ENCODE data around the gene MYT1. TPM values are rescaled to one million over a fixed set of nuclear protein-coding genes. Genes with fewer than 3 reads are reported as not detected.

Gene MYT1
- polyA plus RNA-seq, 1 experiment, result not detected

DNA sequence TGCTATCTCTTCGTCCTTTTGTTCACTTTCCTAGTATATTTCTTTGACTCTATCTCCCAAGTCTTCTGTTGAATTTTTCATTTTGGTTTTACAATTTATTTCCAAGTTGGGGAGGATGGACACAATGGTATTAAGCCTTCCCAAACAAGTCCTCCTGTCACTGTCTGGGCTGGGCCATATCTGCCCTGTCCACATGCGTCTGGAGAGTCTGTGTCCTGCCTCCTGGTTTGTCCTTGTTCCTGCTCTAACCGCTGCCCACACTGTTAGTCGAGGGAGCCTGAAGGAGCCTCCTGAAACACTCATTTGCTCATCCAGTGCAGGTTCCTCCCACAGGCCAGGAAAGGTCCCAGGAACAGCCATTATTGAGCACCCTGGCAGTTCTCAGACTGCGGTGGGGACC lies 17.1 kb downstream of the MYT1 start:
- H3K27me3 ChIP-seq (ENCODE audit: control insufficient read depth, insufficient read depth, low read length), result no peaks in the 10 kb centered on the region; the same call in 1 of the 2 replicates
- no peak for TF ChIP-seq CTCF (IDR thresholded peaks at IDR 0.05; ENCODE audit: insufficient read depth, low read depth, low read length)
- no peak overlapping the region for H3K4me3 ChIP-seq (ENCODE audit: low read depth, low read length)
- POLR2A ChIA-PET, result no interaction called here
- no peaks in the 10 kb centered on the region for H3K36me3 ChIP-seq (ENCODE audit: control insufficient read depth, insufficient read depth, low read length)
- DNase-seq (ENCODE audit: low read depth), result no peak
- CTCF ChIA-PET, result no interaction called here

GRCh38 chr20:64182146-64182865 lies 18.1 kb downstream of the MYT1 start:
- no peak overlapping the region for H3K4me3 ChIP-seq (ENCODE audit: low read depth, low read length)
- ChIA-PET CTCF (interaction anchor here (3.0 kb wide), 1 partner anchor 13 kb away, joined by 7 read pairs; no protein-coding TSS in a partner anchor), POLR2A (no interaction called here)
- TF ChIP-seq CTCF (IDR thresholded peaks at IDR 0.05; ENCODE audit: insufficient read depth, low read depth, low read length), result no peak
- H3K27me3 ChIP-seq (ENCODE audit: control insufficient read depth, insufficient read depth, low read length), result no peaks in the 10 kb centered on the region; the same call in 1 of the 2 replicates
- H3K36me3 ChIP-seq (ENCODE audit: control insufficient read depth, insufficient read depth, low read length), result no peaks in the 10 kb centered on the region
- no peak for DNase-seq (ENCODE audit: low read depth)

DNA sequence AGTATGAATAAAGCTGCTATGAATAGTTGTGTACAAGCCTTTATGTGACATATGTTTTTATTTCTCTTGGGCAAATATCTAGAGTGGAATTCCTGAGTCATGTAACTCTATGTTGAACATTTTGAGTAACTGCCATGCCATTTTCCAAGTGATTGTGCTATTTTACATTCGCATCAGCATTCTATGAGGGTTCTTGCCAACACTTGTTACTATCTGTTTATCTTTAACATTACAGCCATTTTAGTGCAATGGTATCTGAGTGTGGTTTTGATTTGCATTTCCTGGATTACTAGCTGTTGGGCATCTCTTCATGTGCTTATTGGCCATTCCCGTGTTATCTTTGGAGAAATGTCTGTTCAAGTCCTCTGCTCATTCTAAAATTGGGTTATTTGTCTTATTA lies 19.1 kb downstream of the MYT1 start:
- TF ChIP-seq CTCF (IDR thresholded peaks at IDR 0.05; ENCODE audit: insufficient read depth, low read depth, low read length), result no peak
- DNase-seq (ENCODE audit: low read depth), result no peak
- CTCF ChIA-PET, result interaction anchor here (3.0 kb wide), 1 partner anchor 12 kb away, joined by 7 read pairs; no protein-coding TSS in a partner anchor
- no peak overlapping the region for H3K4me3 ChIP-seq (ENCODE audit: low read depth, low read length)
- POLR2A ChIA-PET, result no interaction called here
- no peaks in the 10 kb centered on the region; the same call in 1 of the 2 replicates for H3K27me3 ChIP-seq (ENCODE audit: control insufficient read depth, insufficient read depth, low read length)
- no peaks in the 10 kb centered on the region for H3K36me3 ChIP-seq (ENCODE audit: control insufficient read depth, insufficient read depth, low read length)

DNA sequence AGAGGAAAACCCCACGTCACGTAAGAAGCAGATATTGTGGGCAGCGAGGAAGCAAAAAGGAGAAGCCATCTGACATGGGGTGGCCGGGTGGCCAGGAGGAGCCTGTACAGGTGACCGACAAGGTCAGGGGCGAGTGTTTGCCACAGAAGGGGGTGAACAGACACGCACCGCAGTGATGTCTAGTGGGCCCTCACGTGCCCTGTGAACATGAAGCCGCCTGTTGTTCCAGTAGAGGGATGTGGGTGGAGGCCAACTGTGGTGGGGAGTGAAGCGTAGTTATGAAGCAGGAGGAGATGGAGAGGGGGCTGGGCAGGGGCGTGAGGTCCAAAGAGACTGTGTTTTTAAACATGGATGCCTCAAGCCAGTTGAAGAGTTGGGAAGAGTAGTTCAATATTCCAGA lies 20.5 kb downstream of the MYT1 start:
- DNase-seq (ENCODE audit: low read depth), result no peak
- Histone ChIP-seq H3K27me3 (ENCODE audit: control insufficient read depth, insufficient read depth, low read length) (no peaks in the 10 kb centered on the region; the same call in none of the 2 replicates), H3K36me3 (ENCODE audit: control insufficient read depth, insufficient read depth, low read length) (no peaks in the 10 kb centered on the region), H3K4me3 (ENCODE audit: low read depth, low read length) (no peak overlapping the region)
- CTCF ChIA-PET, result interaction anchor here (3.0 kb wide), 1 partner anchor 10 kb away, joined by 7 read pairs; no protein-coding TSS in a partner anchor
- TF ChIP-seq CTCF (IDR thresholded peaks at IDR 0.05; ENCODE audit: insufficient read depth, low read depth, low read length), result no peak
- POLR2A ChIA-PET, result no interaction called here

DNA sequence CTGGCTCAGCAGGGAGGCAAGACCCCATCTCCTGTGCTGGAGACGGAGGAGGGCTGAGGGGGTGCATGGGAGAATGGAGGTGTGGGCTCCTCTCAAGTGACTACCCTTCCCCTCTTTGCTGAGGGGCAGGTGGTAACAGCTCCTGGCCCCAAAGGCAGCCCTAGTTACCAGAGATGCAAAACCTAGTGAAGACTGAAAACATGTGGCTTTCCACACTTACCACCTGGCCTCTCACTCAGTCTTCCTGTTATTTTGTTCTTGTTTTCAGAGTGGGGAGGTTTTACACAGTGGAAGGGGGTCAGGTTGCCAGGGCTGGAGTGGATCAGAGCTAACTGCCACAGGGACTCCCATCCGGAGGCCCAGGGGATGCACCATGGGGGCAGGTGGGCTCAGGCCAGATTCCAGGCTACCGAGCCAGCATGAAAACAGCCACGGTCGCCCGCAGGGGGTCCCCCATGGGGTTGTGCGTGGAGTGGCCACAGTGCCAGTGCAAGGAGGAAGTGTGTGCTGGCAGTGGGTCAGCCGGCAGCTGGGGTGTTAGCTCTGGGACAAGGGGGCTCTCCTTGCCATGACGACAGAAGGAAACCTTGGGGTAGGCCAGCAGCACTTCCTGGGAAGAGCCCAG lies 21.1 kb downstream of the MYT1 start:
- no peak for TF ChIP-seq CTCF (IDR thresholded peaks at IDR 0.05; ENCODE audit: insufficient read depth, low read depth, low read length)
- ChIA-PET POLR2A (no interaction called here), CTCF (interaction anchor here (3.0 kb wide), 1 partner anchor 9 kb away, joined by 7 read pairs; no protein-coding TSS in a partner anchor)
- H3K4me3 ChIP-seq (ENCODE audit: low read depth, low read length), result no peak overlapping the region
- H3K27me3 ChIP-seq (ENCODE audit: control insufficient read depth, insufficient read depth, low read length), result no peaks in the 10 kb centered on the region; the same call in none of the 2 replicates
- no peaks in the 10 kb centered on the region for H3K36me3 ChIP-seq (ENCODE audit: control insufficient read depth, insufficient read depth, low read length)
- DNase-seq (ENCODE audit: low read depth), result no peak
